ENCODE data around the gene HSD17B13. TPM values are rescaled to one million over a fixed set of nuclear protein-coding genes. Genes with fewer than 3 reads are reported as not detected.

Gene HSD17B13, protein sequence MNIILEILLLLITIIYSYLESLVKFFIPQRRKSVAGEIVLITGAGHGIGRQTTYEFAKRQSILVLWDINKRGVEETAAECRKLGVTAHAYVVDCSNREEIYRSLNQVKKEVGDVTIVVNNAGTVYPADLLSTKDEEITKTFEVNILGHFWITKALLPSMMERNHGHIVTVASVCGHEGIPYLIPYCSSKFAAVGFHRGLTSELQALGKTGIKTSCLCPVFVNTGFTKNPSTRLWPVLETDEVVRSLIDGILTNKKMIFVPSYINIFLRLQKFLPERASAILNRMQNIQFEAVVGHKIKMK
- total RNA-seq (0.14 TPM), polyA plus RNA-seq (0.43 TPM)
- long read RNA-seq, donor 1, result 0 reads
- long read RNA-seq, donor 2, result 0 reads
- long read RNA-seq, donor 3, result 0 reads
- long read RNA-seq, donor 4, result 0 reads
- long read RNA-seq, donor 5, result 0 reads
- long read RNA-seq, donor 6, result 0 reads
- long read RNA-seq, donor 7, result 0 reads
- long read RNA-seq, donor 8, result 0 reads
- long read RNA-seq, donor 9, result 0 reads
- long read RNA-seq, donor 10, result 0 reads

GRCh38 chr4:87322754-87323153, at the start of gene HSD17B13:
TSS of gene HSD17B13 (minus strand) at chr4:87322882. CDS start at chr4:87322841, 41 bp downstream.
- H3K4me3 ChIP-seq (ENCODE audit: low read length in 2 of 2), result no peak within 1 kb of the TSS
- DNase-seq (ENCODE audit: low read depth in 6 of 9, low spot score in 9 of 9), result no peak
- no peak within 1 kb of the TSS for H3K27ac ChIP-seq (ENCODE audit: low read depth in 1 of 2, low read length in 1 of 2)
- H3K36me3 ChIP-seq (ENCODE audit: control insufficient read depth in 2 of 2, insufficient read depth in 2 of 2, low read length in 1 of 2), result no peaks in the 10 kb centered on the region
- WGBS, result 96% methylated on average over 2 of the region's 2 CpGs
- no peaks in the 10 kb centered on the region for H3K4me1 ChIP-seq (ENCODE audit: control insufficient read depth in 2 of 2, insufficient read depth in 2 of 2, low read length in 2 of 2)
- H3K27me3 ChIP-seq (ENCODE audit: control insufficient read depth in 2 of 2, insufficient read depth in 1 of 2, low read length in 1 of 2), result no peaks in the 10 kb centered on the region
- no peaks in the 10 kb centered on the region for H3K9me3 ChIP-seq (ENCODE audit: control insufficient read depth in 2 of 2, insufficient read depth in 1 of 2, low read length in 1 of 2)

- whole genome bisulfite sequencing, result 96% methylated on average over 2 of the region's 2 CpGs
- DNase-seq (ENCODE audit: low read depth in 6 of 9, low spot score in 9 of 9), result no peak
- Histone ChIP-seq H3K9me3 (ENCODE audit: control insufficient read depth in 2 of 2, insufficient read depth in 1 of 2, low read length in 1 of 2) (no peaks in the 10 kb centered on the region), H3K36me3 (ENCODE audit: control insufficient read depth in 2 of 2, insufficient read depth in 2 of 2, low read length in 1 of 2) (peaks cover 18 to 38% of the 10 kb centered on the region in 2 donors), H3K27me3 (ENCODE audit: control insufficient read depth in 2 of 2, insufficient read depth in 1 of 2, low read length in 1 of 2) (no peaks in the 10 kb centered on the region), H3K27ac (ENCODE audit: low read depth in 1 of 2, low read length in 1 of 2) (no peak overlapping the region), H3K4me3 (ENCODE audit: low read length in 2 of 2) (no peak overlapping the region), H3K4me1 (ENCODE audit: control insufficient read depth in 2 of 2, insufficient read depth in 2 of 2, low read length in 2 of 2) (no peaks in the 10 kb centered on the region)
Measured at GRCh38 chr4:87370068-87370467, 47.4 kb upstream of the HSD17B13 start.

GRCh38 chr4:87366521-87367162, 44.0 kb upstream of the HSD17B13 start:
- 49% methylated on average over 2 of the region's 2 CpGs for WGBS
- Histone ChIP-seq H3K4me1 (ENCODE audit: control insufficient read depth in 2 of 2, insufficient read depth in 2 of 2, low read length in 2 of 2) (no peaks in the 10 kb centered on the region), H3K27ac (ENCODE audit: low read depth in 1 of 2, low read length in 1 of 2) (no peak overlapping the region), H3K27me3 (ENCODE audit: control insufficient read depth in 2 of 2, insufficient read depth in 1 of 2, low read length in 1 of 2) (no peaks in the 10 kb centered on the region), H3K9me3 (ENCODE audit: control insufficient read depth in 2 of 2, insufficient read depth in 1 of 2, low read length in 1 of 2) (no peaks in the 10 kb centered on the region), H3K36me3 (ENCODE audit: control insufficient read depth in 2 of 2, insufficient read depth in 2 of 2, low read length in 1 of 2) (peaks cover 15 to 44% of the 10 kb centered on the region in 2 donors), H3K4me3 (ENCODE audit: low read length in 2 of 2) (no peak overlapping the region)
- DNase-seq (ENCODE audit: low read depth in 6 of 9, low spot score in 9 of 9), result no peak

DNA sequence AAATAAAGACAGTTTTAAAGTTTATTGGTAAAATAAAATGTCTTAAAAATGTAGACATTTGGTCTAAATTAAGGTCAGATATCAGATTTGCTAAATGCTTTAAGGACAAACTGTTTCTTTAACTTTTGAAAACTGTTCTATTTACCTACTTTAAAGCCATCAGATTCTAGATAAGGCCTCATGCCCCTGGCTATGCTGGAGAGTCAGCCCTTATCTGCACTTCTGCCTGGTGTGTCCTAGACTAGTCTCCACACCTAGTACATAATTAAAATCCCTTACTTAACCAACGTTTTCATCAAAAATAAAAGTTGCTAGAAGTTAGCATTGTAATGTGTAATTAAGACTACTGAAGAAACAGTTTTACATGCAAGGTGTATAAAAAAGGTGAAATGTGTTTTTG, 42.7 kb upstream of the HSD17B13 start:
- no peak for DNase-seq (ENCODE audit: low read depth in 6 of 9, low spot score in 9 of 9)
- Histone ChIP-seq H3K27me3 (ENCODE audit: control insufficient read depth in 2 of 2, insufficient read depth in 1 of 2, low read length in 1 of 2) (no peaks in the 10 kb centered on the region), H3K4me1 (ENCODE audit: control insufficient read depth in 2 of 2, insufficient read depth in 2 of 2, low read length in 2 of 2) (no peaks in the 10 kb centered on the region), H3K9me3 (ENCODE audit: control insufficient read depth in 2 of 2, insufficient read depth in 1 of 2, low read length in 1 of 2) (no peaks in the 10 kb centered on the region), H3K36me3 (ENCODE audit: control insufficient read depth in 2 of 2, insufficient read depth in 2 of 2, low read length in 1 of 2) (peaks cover 14 to 37% of the 10 kb centered on the region in 2 donors), H3K4me3 (ENCODE audit: low read length in 2 of 2) (no peak overlapping the region), H3K27ac (ENCODE audit: low read depth in 1 of 2, low read length in 1 of 2) (no peak overlapping the region)
- WGBS, result 92% methylated on average over 1 of the region's 1 CpG

DNA sequence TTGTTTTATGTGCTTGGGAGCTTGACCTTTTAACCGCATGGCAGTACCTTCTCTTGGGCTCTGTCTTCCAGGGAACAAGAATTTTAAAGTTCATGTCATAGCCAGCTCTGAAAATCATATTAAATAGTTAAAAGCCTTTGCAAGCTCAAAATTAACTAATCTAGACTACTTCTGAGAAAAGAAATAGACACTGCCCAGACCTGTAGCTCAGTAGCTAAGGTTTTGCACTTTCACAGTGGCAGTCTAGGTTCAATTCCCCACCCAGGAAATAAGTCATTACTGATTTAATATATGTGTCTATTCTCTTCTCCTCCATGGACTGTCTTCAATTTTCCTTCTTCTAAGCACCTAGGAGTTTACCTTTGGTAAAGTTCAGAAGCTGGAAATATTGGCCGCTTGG, 40.9 kb upstream of the HSD17B13 start:
- Histone ChIP-seq H3K36me3 (ENCODE audit: control insufficient read depth in 2 of 2, insufficient read depth in 2 of 2, low read length in 1 of 2) (peaks cover 14 to 34% of the 10 kb centered on the region in 2 donors), H3K9me3 (ENCODE audit: control insufficient read depth in 2 of 2, insufficient read depth in 1 of 2, low read length in 1 of 2) (no peaks in the 10 kb centered on the region), H3K27ac (ENCODE audit: low read depth in 1 of 2, low read length in 1 of 2) (no peak overlapping the region), H3K4me3 (ENCODE audit: low read length in 2 of 2) (no peak overlapping the region), H3K27me3 (ENCODE audit: control insufficient read depth in 2 of 2, insufficient read depth in 1 of 2, low read length in 1 of 2) (no peaks in the 10 kb centered on the region), H3K4me1 (ENCODE audit: control insufficient read depth in 2 of 2, insufficient read depth in 2 of 2, low read length in 2 of 2) (no peaks in the 10 kb centered on the region)
- no peak for DNase-seq (ENCODE audit: low read depth in 6 of 9, low spot score in 9 of 9)
- WGBS, result 98% methylated on average over 2 of the region's 2 CpGs

- Histone ChIP-seq H3K27ac (ENCODE audit: low read depth in 1 of 2, low read length in 1 of 2) (no peak overlapping the region), H3K4me3 (ENCODE audit: low read length in 2 of 2) (no peak overlapping the region), H3K27me3 (ENCODE audit: control insufficient read depth in 2 of 2, insufficient read depth in 1 of 2, low read length in 1 of 2) (no peaks in the 10 kb centered on the region), H3K4me1 (ENCODE audit: control insufficient read depth in 2 of 2, insufficient read depth in 2 of 2, low read length in 2 of 2) (no peaks in the 10 kb centered on the region), H3K36me3 (ENCODE audit: control insufficient read depth in 2 of 2, insufficient read depth in 2 of 2, low read length in 1 of 2) (peaks cover 14 to 31% of the 10 kb centered on the region in 2 donors), H3K9me3 (ENCODE audit: control insufficient read depth in 2 of 2, insufficient read depth in 1 of 2, low read length in 1 of 2) (no peaks in the 10 kb centered on the region)
- 91% methylated on average over 7 of the region's 7 CpGs for whole genome bisulfite sequencing
- no peak for DNase-seq (ENCODE audit: low read depth in 6 of 9, low spot score in 9 of 9)
Measured at GRCh38 chr4:87360338-87360935, 37.8 kb upstream of the HSD17B13 start.

DNA sequence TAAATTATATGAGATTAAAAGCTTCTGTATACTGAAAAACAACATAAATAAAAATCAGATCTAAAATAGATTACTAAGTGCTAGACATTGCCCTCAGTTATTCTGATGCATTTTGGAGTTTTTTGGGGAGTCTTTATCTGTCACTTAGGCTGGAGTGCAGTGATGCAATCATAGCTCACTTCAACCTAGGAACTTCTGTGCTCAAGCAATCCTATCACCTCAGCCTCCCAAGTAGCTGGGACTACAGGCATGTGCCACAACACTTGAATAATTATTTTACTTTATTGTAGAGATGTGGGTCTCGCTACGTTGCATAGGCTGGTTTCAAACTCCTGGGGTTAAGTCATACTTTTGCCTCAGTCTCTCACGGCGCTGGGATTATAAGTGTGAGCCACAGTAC, 36.6 kb upstream of the HSD17B13 start:
- 98% methylated on average over 4 of the region's 4 CpGs for WGBS
- H3K9me3 ChIP-seq (ENCODE audit: control insufficient read depth in 2 of 2, insufficient read depth in 1 of 2, low read length in 1 of 2), result no peaks in the 10 kb centered on the region
- H3K4me1 ChIP-seq (ENCODE audit: control insufficient read depth in 2 of 2, insufficient read depth in 2 of 2, low read length in 2 of 2), result no peaks in the 10 kb centered on the region
- H3K27me3 ChIP-seq (ENCODE audit: control insufficient read depth in 2 of 2, insufficient read depth in 1 of 2, low read length in 1 of 2), result no peaks in the 10 kb centered on the region
- H3K36me3 ChIP-seq (ENCODE audit: control insufficient read depth in 2 of 2, insufficient read depth in 2 of 2, low read length in 1 of 2), result peaks cover 14 to 26% of the 10 kb centered on the region in 2 donors
- H3K27ac ChIP-seq (ENCODE audit: low read depth in 1 of 2, low read length in 1 of 2), result no peak overlapping the region
- no peak overlapping the region for H3K4me3 ChIP-seq (ENCODE audit: low read length in 2 of 2)
- no peak for DNase-seq (ENCODE audit: low read depth in 6 of 9, low spot score in 9 of 9)

GRCh38 chr4:87356832-87357526, 34.3 kb upstream of the HSD17B13 start:
- no peak overlapping the region for H3K4me3 ChIP-seq (ENCODE audit: low read length in 2 of 2)
- H3K27me3 ChIP-seq (ENCODE audit: control insufficient read depth in 2 of 2, insufficient read depth in 1 of 2, low read length in 1 of 2), result no peaks in the 10 kb centered on the region
- no peak for DNase-seq (ENCODE audit: low read depth in 6 of 9, low spot score in 9 of 9)
- 97% methylated on average over 2 of the region's 2 CpGs for WGBS
- H3K4me1 ChIP-seq (ENCODE audit: control insufficient read depth in 2 of 2, insufficient read depth in 2 of 2, low read length in 2 of 2), result no peaks in the 10 kb centered on the region
- H3K27ac ChIP-seq (ENCODE audit: low read depth in 1 of 2, low read length in 1 of 2), result no peak overlapping the region
- H3K9me3 ChIP-seq (ENCODE audit: control insufficient read depth in 2 of 2, insufficient read depth in 1 of 2, low read length in 1 of 2), result no peaks in the 10 kb centered on the region
- peaks cover 10 to 18% of the 10 kb centered on the region in 2 donors for H3K36me3 ChIP-seq (ENCODE audit: control insufficient read depth in 2 of 2, insufficient read depth in 2 of 2, low read length in 1 of 2)
